MM.1S (cell line): ENCODE results near the gene ADAMTS6.

ENCODE experiments used
- DNase-seq: peaks from one replicate; pipeline ENCODE4 v3.0.0-alpha.2; 2015
- H2AFZ ChIP-seq: fragments of 300-600 bp; sonication (generic); 2 replicates; pipeline ENCODE4 v1.6.0; 2016; ENCODE audit warnings: antibody characterized with exemption, low read length
- H3F3A ChIP-seq: fragments of 300-600 bp; sonication (generic); 2 replicates; pipeline ENCODE4 v1.6.1; 2016; ENCODE audit warnings: mild to moderate bottlenecking, antibody characterized with exemption, low read length, moderate library complexity, mixed read lengths; ENCODE audit not compliant: insufficient read depth
- H3K27ac ChIP-seq: fragments of 300-600 bp; sonication (generic); 2 replicates; pipeline ENCODE4 v1.5.1; 2016; ENCODE audit warnings: mild to moderate bottlenecking, low read length
- H3K27me3 ChIP-seq: fragments of 300-600 bp; sonication (generic); replicated peaks from 2 replicates; pipeline ENCODE4 v1.6.0; 2016; ENCODE audit warnings: low read length; ENCODE audit not compliant: insufficient read depth
- H3K36me3 ChIP-seq: fragments of 300-600 bp; sonication (generic); replicated peaks from 2 replicates; pipeline ENCODE4 v1.6.1; 2016; ENCODE audit warnings: mild to moderate bottlenecking, low read length, mixed read lengths; ENCODE audit not compliant: insufficient read depth
- H3K4me1 ChIP-seq: fragments of 300-600 bp; sonication (generic); 2 replicates; pipeline ENCODE4 v1.6.1; 2016; ENCODE audit warnings: low read length, mixed read lengths
- H3K4me2 ChIP-seq: fragments of 300-600 bp; sonication (generic); 2 replicates; pipeline ENCODE4 v1.6.0; 2016; ENCODE audit warnings: low read depth, low read length
- H3K4me3 ChIP-seq: fragments of 300-600 bp; sonication (generic); 2 replicates; pipeline ENCODE4 v1.5.1; 2016; ENCODE audit warnings: low read length, mixed read lengths
- H3K79me2 ChIP-seq: fragments of 300-600 bp; sonication (generic); 2 replicates; pipeline ENCODE4 v1.6.1; 2016; ENCODE audit warnings: mixed run types, low read length, mixed read lengths
- H3K9ac ChIP-seq: fragments of 300-600 bp; sonication (generic); 2 replicates; pipeline ENCODE4 v1.6.1; 2016; ENCODE audit warnings: low read length, mixed read lengths
- H3K9me2 ChIP-seq: fragments of 300-600 bp; sonication (generic); replicated peaks from 2 replicates; pipeline ENCODE4 v1.6.1; 2016; ENCODE audit warnings: mild to moderate bottlenecking, low read length, mixed read lengths; ENCODE audit not compliant: insufficient read depth
- H3K9me3 ChIP-seq: fragments of 300-600 bp; sonication (generic); replicated peaks from 2 replicates; pipeline ENCODE4 v1.6.1; 2016; ENCODE audit warnings: mild to moderate bottlenecking, low read length, mixed read lengths; ENCODE audit not compliant: insufficient read depth
- H4K20me1 ChIP-seq: fragments of 300-600 bp; sonication (generic); 2 replicates; pipeline ENCODE4 v1.6.1; 2016; ENCODE audit warnings: mild to moderate bottlenecking, low read length, moderate library complexity, mixed read lengths; ENCODE audit not compliant: insufficient read depth
- CTCF ChIP-seq: fragments of 300-600 bp; sonication (generic); IDR thresholded peaks from 2 replicates; pipeline ENCODE4 v1.5.1; 2016; ENCODE audit warnings: antibody characterized with exemption, low read length, mixed read lengths
- EZH2 ChIP-seq: fragments of 300-600 bp; sonication (generic); optimal IDR thresholded peaks from 2 replicates; pipeline ENCODE3; 2017; ENCODE audit warnings: low read depth, mild to moderate bottlenecking, antibody characterized with exemption, low read length, mixed read lengths
- EZH2phosphoT487 ChIP-seq: fragments of 300-600 bp; sonication (generic); IDR thresholded peaks from 2 replicates; pipeline ENCODE4 v1.6.1; 2018; ENCODE audit warnings: antibody characterized with exemption, low read length

The ADAMTS6 gene

GRCh38 chr5:65150599-65151304, 331.0 kb downstream of the ADAMTS6 start:
- no peaks in the 10 kb centered on the region for H3K79me2 ChIP-seq
- H3K9ac ChIP-seq = no peak overlapping the region
- H3K4me1 ChIP-seq = no peaks in the 10 kb centered on the region
- H3K27ac ChIP-seq = no peak overlapping the region
- H3K27me3 ChIP-seq = no peaks in the 10 kb centered on the region
- TF ChIP-seq CTCF (no peak), EZH2 (no peak), EZH2phosphoT487 (no peak)
- H3K9me2 ChIP-seq = no peaks in the 10 kb centered on the region
- H3K36me3 ChIP-seq = no peaks in the 10 kb centered on the region
- H2AFZ ChIP-seq = no peak overlapping the region
- no peaks in the 10 kb centered on the region for H4K20me1 ChIP-seq
- H3K9me3 ChIP-seq = no peaks in the 10 kb centered on the region
- no peaks in the 10 kb centered on the region for H3F3A ChIP-seq
- H3K4me3 ChIP-seq = no peak overlapping the region
- no peak overlapping the region for H3K4me2 ChIP-seq
- no peak for DNase-seq

- H3K4me1 ChIP-seq = no peaks in the 10 kb centered on the region
- no peaks in the 10 kb centered on the region for H3K27me3 ChIP-seq
- no peaks in the 10 kb centered on the region for H4K20me1 ChIP-seq
- H3K4me3 ChIP-seq = no peak overlapping the region
- no peaks in the 10 kb centered on the region for H3K9me2 ChIP-seq
- no peaks in the 10 kb centered on the region for H3K9me3 ChIP-seq
- no peaks in the 10 kb centered on the region for H3K79me2 ChIP-seq
- TF ChIP-seq EZH2 (no peak), EZH2phosphoT487 (no peak), CTCF (no peak)
- H3K27ac ChIP-seq = no peak overlapping the region
- no peak for DNase-seq
- H2AFZ ChIP-seq = no peak overlapping the region
- no peaks in the 10 kb centered on the region for H3F3A ChIP-seq
- no peak overlapping the region for H3K9ac ChIP-seq
- no peaks in the 10 kb centered on the region for H3K36me3 ChIP-seq
- H3K4me2 ChIP-seq = no peak overlapping the region
Observed at GRCh38 chr5:65149827-65150226, 331.9 kb downstream of the ADAMTS6 start.

- no peaks in the 10 kb centered on the region for H3K36me3 ChIP-seq
- no peak for TF ChIP-seq CTCF
- no peak for TF ChIP-seq EZH2phosphoT487
- no peak for TF ChIP-seq EZH2
- H4K20me1 ChIP-seq = no peaks in the 10 kb centered on the region
- H3K4me3 ChIP-seq = no peak overlapping the region
- no peak overlapping the region for H2AFZ ChIP-seq
- DNase-seq = no peak
- H3K27ac ChIP-seq = no peak overlapping the region
- H3K9me2 ChIP-seq = no peaks in the 10 kb centered on the region
- no peaks in the 10 kb centered on the region for H3K79me2 ChIP-seq
- H3K9me3 ChIP-seq = no peaks in the 10 kb centered on the region
- no peak overlapping the region for H3K4me2 ChIP-seq
- no peak overlapping the region for H3K9ac ChIP-seq
- H3K4me1 ChIP-seq = no peaks in the 10 kb centered on the region
- no peaks in the 10 kb centered on the region for H3K27me3 ChIP-seq
- no peaks in the 10 kb centered on the region for H3F3A ChIP-seq
Observed at GRCh38 chr5:65144136-65144871, 337.4 kb downstream of the ADAMTS6 start.
